Posterior vena cava (tissue), 2 donors: ENCODE results near the gene DNMT3L. TPM values are rescaled to one million over a fixed set of nuclear protein-coding genes. Genes with fewer than 3 reads are reported as not detected.
A peak's percentile ranks its signal among the peaks of the same experiment; 100 is the strongest.
"Not testable (repeated sequence)": the region's sequence is repeated elsewhere in the genome, so short reads cannot be mapped to it uniquely, and the experiment has no call there.

ENCODE experiments used
- DNase-seq: peaks from one replicate; pipeline ENCODE4 v3.0.0-alpha.2; 2020; ENCODE audit warnings: low spot score
- intact Hi-C, 2 donors: fragments of 100-400 bp; cut with DNase I; formaldehyde crosslinking; loops; one replicate each; pipeline versions ENCODE4 v1.14.1 to v1.14.2; 2022 to 2023
- total RNA-seq, 2 donors: library from RNA; stranded (reverse); fragmentation: NEBNext Ultra II Directional; extraction: Animal tissue kit (Norgen Biotek cat#: 25700); gene quantifications; one replicate each; pipeline ENCODE4 v1.2.1, GENCODE V29; 2021
- donor health status: DM: yes; HTN: yes; CAD: no.
- donor health status: DM: yes; HTN: yes; CAD: no.

DNMT3L gene
- total RNA-seq, 2 donors from 2014 or later = not detected

- no peak for DNase-seq
- intact Hi-C loops = no loop called here
Measured at GRCh38 chr21:44259082-44259705, 2.5 kb downstream of the DNMT3L start.

- DNase-seq = no peak
- intact Hi-C loops = no loop called here
Measured at GRCh38 chr21:44258056-44258725, 3.5 kb downstream of the DNMT3L start.

GRCh38 chr21:44255511-44255981, 6.2 kb downstream of the DNMT3L start:
- intact Hi-C loops = no loop called here
- peak; percentile 64 for DNase-seq

- intact Hi-C loops = no loop called here
- peak; percentile 78 for DNase-seq
Measured at GRCh38 chr21:44253832-44254710, 7.6 kb downstream of the DNMT3L start.

GRCh38 chr21:44249204-44250037, 12.3 kb downstream of the DNMT3L start:
- DNase-seq, intact Hi-C loops: not testable (repeated sequence)

- DNase-seq, intact Hi-C loops: not testable (repeated sequence)
Measured at GRCh38 chr21:44247904-44248303, 13.8 kb downstream of the DNMT3L start.

GRCh38 chr21:44243980-44244379, 17.7 kb downstream of the DNMT3L start:
- intact Hi-C loops, DNase-seq: not testable (repeated sequence)

- not testable (repeated sequence) for DNase-seq
Measured at GRCh38 chr21:44241281-44241680, 20.4 kb downstream of the DNMT3L start.

GRCh38 chr21:44240842-44241241, 20.9 kb downstream of the DNMT3L start, which contains the start of gene ICOSLG:
TSS of gene ICOSLG (minus strand) at chr21:44240943. CDS start at chr21:44240817, 126 bp downstream.
- DNase-seq, intact Hi-C loops: not testable (repeated sequence)

More at GRCh38 chr21:44241281-44241680, 20.4 kb downstream of the DNMT3L start:
- intact Hi-C loops = not testable (repeated sequence)

GRCh38 chr21:44240353-44240752, 21.3 kb downstream of the DNMT3L start:
- intact Hi-C loops = not testable (repeated sequence)

GRCh38 chr21:44229561-44229960, 32.1 kb downstream of the DNMT3L start:
- DNase-seq, intact Hi-C loops: not testable (repeated sequence)

More at GRCh38 chr21:44240353-44240752, 21.3 kb downstream of the DNMT3L start:
- not testable (repeated sequence) for DNase-seq

GRCh38 chr21:44228109-44228508, 33.6 kb downstream of the DNMT3L start:
- intact Hi-C loops, DNase-seq: not testable (repeated sequence)

- intact Hi-C loops, DNase-seq: not testable (repeated sequence)
Measured at GRCh38 chr21:44227614-44228013, 34.1 kb downstream of the DNMT3L start.

- DNase-seq, intact Hi-C loops: not testable (repeated sequence)
Measured at GRCh38 chr21:44225605-44226004, 36.1 kb downstream of the DNMT3L start.

- DNase-seq, intact Hi-C loops: not testable (repeated sequence)
Measured at GRCh38 chr21:44223334-44223733, 38.4 kb downstream of the DNMT3L start.

GRCh38 chr21:44220674-44221073, 41.0 kb downstream of the DNMT3L start:
- intact Hi-C loops = not testable (repeated sequence)

GRCh38 chr21:44218461-44218860, 43.2 kb downstream of the DNMT3L start:
- intact Hi-C loops, DNase-seq: not testable (repeated sequence)

More at GRCh38 chr21:44220674-44221073, 41.0 kb downstream of the DNMT3L start:
- not testable (repeated sequence) for DNase-seq

- DNase-seq, intact Hi-C loops: not testable (repeated sequence)
Measured at GRCh38 chr21:44211978-44212377, 49.7 kb downstream of the DNMT3L start.
